NCI-H82 treated with DMSO at 0.1 percent for 48 hours (cell line): ENCODE measurements around the gene MVP.
"Not testable (repeated sequence)": the region's sequence is repeated elsewhere in the genome, so short reads cannot be mapped to it uniquely, and the experiment has no call there.

Experiments used
- DNase-seq: peaks from one replicate; lab custom pipeline; 2025; ENCODE audit not compliant: unreplicated experiment; lab: John Stamatoyannopoulos, UW

MVP gene

GRCh38 chr16:29869067-29869466 lies 48.8 kb downstream of the MVP start:
- DNase-seq: not testable (repeated sequence)

- no peak for DNase-seq
Observed at GRCh38 chr16:29871822-29872546, 51.7 kb downstream of the MVP start.

GRCh38 chr16:29873319-29873718 lies 53.1 kb downstream of the MVP start:
- no peak for DNase-seq

DNA sequence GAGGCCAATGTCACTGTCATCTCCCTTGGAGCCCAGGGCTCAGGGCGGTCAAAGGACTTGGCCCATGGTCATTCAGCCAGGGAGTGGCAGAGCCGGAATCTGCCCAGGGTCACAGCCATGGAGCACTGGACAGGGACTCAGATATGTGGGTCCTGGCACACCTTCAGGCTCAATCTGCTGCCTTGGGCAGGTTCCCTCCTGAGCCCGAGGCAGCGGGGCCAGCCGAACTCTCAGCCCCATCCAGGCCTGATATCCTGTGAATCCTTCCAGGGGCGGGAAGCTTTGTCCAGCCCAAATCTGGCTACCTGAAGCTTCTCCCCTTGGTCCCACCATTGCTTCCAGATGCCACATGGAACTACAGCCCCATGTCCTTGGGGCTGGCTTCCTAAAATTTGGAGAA lies 54.9 kb downstream of the MVP start:
- DNase-seq: no peak

- DNase-seq: no peak
Observed at GRCh38 chr16:29876217-29876593, 55.9 kb downstream of the MVP start.

DNA sequence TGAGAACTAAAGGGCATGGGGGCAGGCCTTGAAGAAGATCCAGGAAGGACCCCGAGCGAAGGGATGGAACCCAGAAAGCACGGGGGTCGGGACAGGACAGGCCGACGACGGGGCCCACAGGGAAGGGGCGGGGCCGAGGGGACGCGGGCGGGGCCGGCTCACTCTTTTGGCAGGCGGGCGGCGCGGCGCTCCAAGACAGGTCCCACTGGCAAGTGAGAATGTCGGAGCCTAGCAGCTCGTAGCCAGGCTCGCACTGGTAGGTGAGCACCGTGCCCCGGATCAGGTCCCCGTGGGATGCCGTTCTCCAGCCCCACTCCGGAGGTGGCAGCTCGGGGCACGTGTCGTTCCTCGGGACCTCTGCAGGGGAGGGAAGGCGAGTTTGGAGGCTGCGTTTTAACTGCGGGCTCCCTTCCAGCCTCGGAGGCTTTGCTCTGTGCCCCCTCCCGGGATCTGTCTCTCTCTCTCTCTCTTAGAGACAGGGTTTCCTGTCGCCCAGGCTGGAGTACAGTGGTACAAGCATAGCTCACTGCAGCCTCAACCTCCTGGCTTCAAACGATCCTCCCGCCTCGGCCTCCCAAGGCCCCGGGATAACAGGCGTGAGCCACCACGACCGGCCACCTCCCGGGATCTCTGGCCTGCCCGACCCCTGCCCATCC lies 56.5 kb downstream of the MVP start:
- DNase-seq: no peak

DNA sequence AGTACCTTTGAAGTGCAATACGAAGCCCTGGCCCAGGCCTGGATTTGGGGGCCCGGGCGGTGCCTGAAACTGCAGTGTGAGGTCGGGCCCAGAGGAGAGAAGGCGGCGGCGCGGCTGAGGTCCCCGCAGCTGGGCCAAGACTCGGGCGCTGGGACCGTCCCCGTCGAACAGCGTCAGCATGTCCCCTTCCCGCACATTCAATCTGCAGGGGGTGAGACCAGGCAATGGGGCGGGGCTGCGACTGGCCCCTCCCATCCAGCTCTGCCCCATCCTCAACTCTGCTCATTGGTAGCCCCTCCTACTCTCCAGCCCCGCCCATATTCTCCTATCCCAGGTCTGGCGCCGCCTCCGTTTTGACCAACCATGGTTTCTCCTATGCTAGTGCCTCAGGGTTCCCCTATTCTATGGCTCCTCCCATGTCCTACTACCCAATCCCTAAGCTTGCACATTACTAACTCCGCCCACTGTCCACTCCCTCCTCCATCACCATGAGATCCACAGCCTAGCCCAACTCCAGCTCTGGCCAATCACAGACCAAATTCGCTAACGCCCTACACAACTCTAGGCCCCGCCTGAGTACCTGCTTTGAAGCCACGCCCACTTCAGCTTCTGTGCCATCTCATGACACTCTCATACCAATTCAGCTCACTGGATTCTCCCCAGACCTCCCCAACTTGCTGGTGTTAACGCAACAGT lies 57.2 kb downstream of the MVP start:
- no peak for DNase-seq

GRCh38 chr16:29878172-29878571 lies 57.9 kb downstream of the MVP start:
- no peak for DNase-seq

DNA sequence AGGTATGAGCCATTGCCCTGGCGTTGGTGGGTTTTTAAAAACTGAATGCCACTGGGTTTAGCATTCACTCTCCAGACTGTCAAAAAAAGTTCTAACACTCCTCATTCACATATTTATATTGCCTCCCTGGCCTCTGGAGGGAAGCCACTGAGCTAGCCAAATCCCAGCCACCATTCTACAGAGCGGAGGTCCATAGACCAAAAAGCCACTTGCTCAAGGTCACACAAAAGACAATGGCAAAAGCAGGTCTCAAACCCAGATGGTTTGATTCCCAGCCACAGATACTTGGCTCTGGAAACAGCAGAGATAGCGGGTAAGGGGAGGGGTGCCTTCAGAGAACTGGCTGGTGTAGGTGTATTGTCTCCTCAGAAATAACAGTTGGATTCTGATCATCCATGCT lies 60.8 kb downstream of the MVP start:
- no peak for DNase-seq

- no peak for DNase-seq
Observed at GRCh38 chr16:29883987-29884386, 63.7 kb downstream of the MVP start.

GRCh38 chr16:29889372-29889771 lies 69.1 kb downstream of the MVP start:
- DNase-seq: not testable (repeated sequence)

DNA sequence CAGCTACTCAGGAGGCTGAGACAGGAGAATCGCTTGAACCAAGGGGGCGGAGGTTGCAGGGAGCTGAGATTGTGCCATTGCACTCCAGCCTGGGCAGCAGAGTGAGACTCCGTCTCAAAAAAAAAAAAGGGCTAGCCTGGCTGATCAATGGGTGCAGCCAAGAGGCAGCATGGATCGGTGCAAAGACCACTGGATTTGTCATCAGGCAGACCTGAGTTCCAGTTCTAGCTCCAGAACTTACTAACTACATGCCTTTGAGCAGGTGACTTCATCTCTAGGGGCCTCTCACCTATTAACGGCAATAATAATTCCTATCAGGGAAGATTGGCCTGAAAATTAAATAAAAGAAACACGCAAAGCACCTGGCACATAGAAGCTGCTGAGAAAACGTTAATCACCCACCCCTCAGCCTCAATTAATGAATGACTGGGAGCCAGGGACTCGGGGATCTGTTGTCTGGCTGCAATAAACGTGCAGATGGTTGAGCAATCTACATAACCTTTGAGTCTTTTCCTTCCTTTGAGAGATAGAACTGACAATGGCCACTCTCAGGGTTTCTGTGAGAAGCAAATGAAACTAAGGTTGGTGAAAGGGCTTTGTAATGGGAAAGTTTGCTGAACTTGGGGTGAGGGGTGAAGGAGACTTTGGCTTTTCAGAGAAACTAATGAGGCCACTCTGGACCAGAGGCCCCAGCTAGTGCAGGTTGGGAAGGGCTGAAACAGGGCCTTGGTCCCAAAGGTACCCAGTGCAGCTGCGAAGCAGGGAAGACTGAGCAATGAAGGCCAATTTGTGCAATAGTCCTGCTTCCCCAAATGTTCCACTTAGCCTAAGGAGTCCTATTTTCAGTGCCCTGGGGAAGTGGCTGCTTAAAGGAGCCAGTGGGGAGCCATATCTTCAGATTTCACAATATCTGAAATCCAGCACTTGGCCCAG lies 71.5 kb downstream of the MVP start:
- no peak for DNase-seq

DNA sequence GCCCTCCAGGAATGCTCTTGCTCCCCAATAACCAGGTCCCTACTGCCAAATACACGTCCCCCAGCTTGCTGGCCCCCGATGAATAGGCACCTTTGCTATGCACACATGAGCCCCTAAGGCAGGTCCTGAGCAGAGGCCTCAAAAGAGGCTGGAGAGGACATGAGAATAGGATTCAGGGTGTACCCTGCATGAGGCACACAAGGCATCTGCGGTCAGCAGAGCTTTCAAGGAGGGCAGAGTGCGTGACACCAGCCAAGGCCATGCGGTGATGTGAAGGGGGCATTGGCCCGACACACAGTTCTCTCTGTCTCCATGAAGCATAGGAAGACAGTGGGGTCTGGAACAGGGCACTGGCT lies 72.2 kb downstream of the MVP start:
- DNase-seq: no peak

- DNase-seq: no peak
Observed at GRCh38 chr16:29893553-29893952, 73.3 kb downstream of the MVP start.

DNA sequence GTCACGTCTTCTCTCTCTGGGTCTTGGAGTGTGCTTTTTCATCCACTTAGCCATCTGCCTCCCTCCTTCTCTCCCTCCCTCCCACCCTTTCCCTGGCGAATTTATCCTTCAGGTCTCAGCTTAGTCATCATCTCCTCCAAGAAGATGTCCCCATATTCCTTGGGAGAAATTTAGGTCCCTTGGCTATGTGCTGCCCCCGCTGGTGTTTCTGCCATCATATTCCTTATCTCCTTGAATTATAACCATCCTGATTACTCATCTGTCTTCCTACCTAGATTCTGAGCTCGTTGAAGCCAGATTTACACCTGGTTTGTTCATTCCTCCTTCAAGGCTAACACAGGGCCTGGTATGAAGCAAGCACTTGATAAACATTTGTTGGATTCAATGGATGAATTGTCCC lies 74.1 kb downstream of the MVP start:
- peak; percentile 57 for DNase-seq

GRCh38 chr16:29896841-29897240 lies 76.6 kb downstream of the MVP start:
- no peak for DNase-seq

DNA sequence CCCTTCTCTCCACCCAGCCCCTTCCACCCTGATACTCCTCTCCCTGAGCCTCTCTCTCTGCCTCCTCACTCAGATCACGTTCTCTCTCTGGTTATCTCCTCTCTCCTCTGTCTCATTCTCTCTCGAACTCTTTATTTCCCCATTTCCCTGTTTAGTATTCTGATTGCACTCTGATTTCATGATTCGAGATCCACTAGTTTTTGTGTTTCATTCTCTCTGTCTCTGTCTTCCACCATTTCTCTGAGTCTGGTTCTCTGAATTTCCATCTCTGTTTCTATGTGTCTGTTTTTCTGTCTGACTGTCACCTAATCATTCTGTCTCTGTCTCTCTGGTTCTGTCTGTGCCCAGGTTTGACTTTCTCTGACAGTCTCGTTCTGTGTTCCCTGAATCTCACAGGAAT lies 77.1 kb downstream of the MVP start:
- DNase-seq: no peak
